Measurements from ENCODE around the gene FTO. TPM values are rescaled to one million over a fixed set of nuclear protein-coding genes. Genes with fewer than 3 reads are reported as not detected.

Gene FTO
- total and polyA plus RNA-seq, 2 of the 8 experiments (the other 6 are each of a cell fraction or from before 2014, with no cell fraction given) = 34.5 to 59.8 TPM

- TF ChIP-seq CHD7 (IDR thresholded peaks at IDR 0.05; ENCODE audit: insufficient replicate concordance, low read length) (no peak), BRCA1 (IDR thresholded peaks at IDR 0.05; ENCODE audit: low read depth, low read length) (no peak), RNF2 (IDR thresholded peaks at IDR 0.05; ENCODE audit: borderline replicate concordance, low read depth, low read length, missing control alignments, poor library complexity, severe bottlenecking) (no peak), CREB1 (IDR thresholded peaks at IDR 0.05) (no peak), TBP (IDR thresholded peaks at IDR 0.05; ENCODE audit: low read depth, low read length) (no peak), RFX5 (IDR thresholded peaks at IDR 0.05; ENCODE audit: borderline replicate concordance, low read depth, low read length) (no peak)
Observed at GRCh38 chr16:53829186-53829747, 125.3 kb downstream of the FTO start (continued).

All from H1 (cell line).